ENCODE measurements around the gene DDX23.

GRCh38 chr12:48859607-48860006 lies 7.6 kb upstream of the DDX23 start:
- no peak for TF ChIP-seq CTCF (optimal IDR thresholded peaks at IDR 0.05 in 1 of 3, IDR thresholded peaks at IDR 0.05 in 1 of 3, conservative IDR thresholded peaks at IDR 0.05 in 1 of 3; ENCODE audit: extremely low read depth in 1 of 3, insufficient read depth in 2 of 3, low read length in 3 of 3)
- no peak for TF ChIP-seq EZH2 (IDR thresholded peaks at IDR 0.05; ENCODE audit: low read length)
